SH-SY5Y (cell line): ENCODE data around the gene SLC27A3.

Experiments used
- GATA2 ChIP-seq: IDR thresholded peaks from 2 replicates; pipeline ENCODE4 v1.6.1; 2011; ENCODE audit warnings: mild to moderate bottlenecking, low read depth, low read length
- GATA3 ChIP-seq: IDR thresholded peaks from 2 replicates; pipeline ENCODE4 v1.6.1; 2011; ENCODE audit warnings: low read depth, mild to moderate bottlenecking, low read length, moderate library complexity

DNA sequence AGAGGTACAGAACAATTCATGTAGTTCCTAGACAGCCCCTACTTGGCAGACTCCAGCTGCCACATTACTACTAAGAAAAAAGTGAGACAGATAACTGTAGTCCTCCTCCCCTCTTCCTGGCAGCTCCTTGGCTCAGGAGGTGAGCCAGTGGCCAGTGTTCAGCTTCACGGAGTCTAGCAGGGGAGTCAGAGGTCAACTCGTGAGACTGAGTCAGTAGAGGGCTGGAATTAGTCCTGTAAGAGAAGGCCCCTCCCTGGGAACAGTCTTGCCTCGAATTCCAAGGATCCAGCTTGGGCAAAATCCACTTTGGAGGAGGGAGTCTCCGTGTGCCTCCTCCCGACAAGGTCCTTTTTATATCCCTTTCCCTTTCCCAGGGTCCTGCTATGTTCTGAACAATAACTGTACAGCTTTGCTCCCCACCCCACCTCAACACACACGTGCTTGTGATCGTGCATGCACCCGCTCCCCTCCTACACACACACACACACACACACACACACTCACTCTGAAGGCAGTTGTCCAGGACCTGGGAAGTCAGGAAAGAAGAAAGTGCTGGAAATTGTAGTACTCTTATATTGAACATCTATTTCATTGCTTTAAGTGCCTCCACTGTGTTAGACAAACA is 22.5 kb upstream of the SLC27A3 start:
- no peak for TF ChIP-seq GATA2
- no peak for TF ChIP-seq GATA3
